Fibroblast of skin of scalp (primary cell): ENCODE results near the gene CD300E.
"Not testable (repeated sequence)": the region's sequence is repeated elsewhere in the genome, so short reads cannot be mapped to it uniquely, and the experiment has no call there.

Source experiments
- DNase-seq: peaks from one replicate; pipeline ENCODE4 v3.0.0-alpha.2; 2013

Gene CD300E

DNA sequence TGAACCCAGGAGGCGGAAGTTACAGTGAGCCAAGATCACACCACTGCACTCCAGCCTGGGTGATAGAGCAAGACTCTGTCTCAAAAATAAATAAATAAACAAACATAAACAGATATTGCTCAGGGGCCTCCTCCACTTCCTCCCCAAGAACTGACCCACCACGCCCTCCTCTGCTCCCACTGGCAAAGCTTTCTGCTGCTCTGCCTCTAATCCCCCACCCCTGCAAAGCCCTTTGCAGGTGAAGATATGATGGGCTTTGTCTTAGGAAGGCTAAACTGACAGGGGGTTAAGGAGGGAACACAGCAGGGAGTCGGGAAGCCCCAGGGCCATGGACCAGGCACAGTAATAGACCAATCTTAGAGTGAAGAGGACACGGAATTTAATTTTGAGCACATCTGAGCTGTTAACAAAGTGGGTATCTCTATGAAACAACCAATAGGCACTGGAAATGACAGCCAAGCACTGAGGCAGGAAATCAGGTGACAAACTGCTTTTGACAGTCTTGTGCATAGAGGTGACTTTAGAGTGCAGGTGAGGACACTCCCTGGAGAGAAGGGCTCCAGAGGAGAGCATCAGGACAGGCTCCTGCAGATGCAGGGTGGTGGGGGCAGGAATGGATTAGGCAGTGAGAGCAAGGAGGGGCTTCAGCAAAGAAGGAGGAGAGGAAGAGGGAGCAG, 25.1 kb downstream of the CD300E start:
- no peak for DNase-seq

DNA sequence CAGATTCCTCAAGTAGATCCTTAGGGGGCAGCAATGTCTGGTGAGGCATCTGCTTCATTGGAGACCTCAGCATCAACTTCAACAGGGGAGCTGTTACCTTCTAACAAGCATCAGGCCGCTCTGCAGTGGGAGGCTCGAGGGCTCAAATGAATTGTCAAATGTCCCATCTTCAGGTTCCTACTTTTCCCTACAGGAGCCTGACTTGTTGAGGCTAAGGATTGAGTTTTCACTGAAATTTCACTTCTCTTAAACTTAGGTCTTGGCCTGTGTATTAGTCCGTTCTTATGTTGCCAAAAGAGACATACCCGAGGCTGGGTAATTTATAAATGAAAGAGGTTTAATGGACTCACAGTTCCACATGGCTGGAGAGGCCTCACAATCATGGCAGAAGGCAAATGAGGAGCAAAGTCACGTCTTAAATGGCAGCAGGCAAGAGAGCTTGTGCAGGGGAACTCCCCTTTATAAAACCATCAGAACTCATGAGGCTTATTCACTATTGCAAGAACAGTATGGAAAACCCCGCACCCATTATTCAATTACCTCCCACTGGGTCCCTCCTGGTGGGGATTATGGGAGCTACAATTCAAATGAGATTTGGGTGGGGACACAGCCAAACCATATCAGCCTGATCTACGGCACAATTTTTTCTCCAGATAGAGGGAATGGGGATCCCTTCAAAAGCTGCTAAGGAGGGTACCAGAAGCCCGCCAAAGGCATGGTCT, 26.3 kb downstream of the CD300E start:
- no peak for DNase-seq

GRCh38 chr17:74595037-74595750, 28.3 kb downstream of the CD300E start:
- DNase-seq, result no peak

GRCh38 chr17:74592087-74592990, 31.2 kb downstream of the CD300E start, which contains the start of gene CD300LD:
Gene CD300LD (minus strand): TSS chr17:74592283. CDS start chr17:74592202, 81 bp downstream.
- DNase-seq, result peak; percentile 24

DNA sequence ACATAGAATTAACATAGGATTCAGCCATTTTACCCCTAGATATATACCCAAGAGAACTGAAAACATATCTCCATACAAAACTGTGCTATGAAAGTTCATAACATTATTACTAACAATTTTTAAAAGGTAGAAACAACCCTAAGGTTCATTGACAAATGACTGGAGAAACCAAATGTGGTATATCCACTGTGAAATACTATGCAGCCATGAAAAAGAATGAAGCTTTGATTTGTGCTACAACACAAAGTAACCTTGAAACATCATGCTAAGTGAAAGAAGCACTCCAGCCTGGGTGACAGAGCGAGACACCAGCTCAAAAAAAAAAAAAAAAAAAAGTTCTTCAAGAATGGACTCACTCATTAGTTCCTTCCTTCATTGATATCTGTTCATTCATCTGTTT, 32.0 kb downstream of the CD300E start:
- DNase-seq, result no peak

DNA sequence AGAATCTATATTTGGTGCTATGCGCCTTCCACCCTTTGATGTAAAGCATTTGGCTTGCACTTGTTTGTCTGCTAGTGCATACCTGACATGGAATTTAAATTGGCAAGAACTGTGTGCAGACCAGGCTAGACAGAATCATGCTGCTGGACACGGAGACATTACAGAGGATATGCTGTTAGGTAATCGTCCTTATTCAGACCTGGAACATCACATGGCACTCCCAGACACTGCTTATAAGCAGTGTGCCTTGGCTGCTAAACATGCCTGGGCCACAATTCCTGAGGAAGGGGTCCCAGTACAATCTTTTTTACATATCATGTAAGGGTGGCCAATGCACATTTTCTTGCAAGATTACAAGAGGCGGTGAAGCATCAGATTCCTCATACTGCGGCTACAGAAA, 37.8 kb downstream of the CD300E start:
- DNase-seq, result no peak

GRCh38 chr17:74584292-74585060, 39.1 kb downstream of the CD300E start:
- no peak for DNase-seq

GRCh38 chr17:74582633-74583032, 40.9 kb downstream of the CD300E start:
- DNase-seq, result no peak

DNA sequence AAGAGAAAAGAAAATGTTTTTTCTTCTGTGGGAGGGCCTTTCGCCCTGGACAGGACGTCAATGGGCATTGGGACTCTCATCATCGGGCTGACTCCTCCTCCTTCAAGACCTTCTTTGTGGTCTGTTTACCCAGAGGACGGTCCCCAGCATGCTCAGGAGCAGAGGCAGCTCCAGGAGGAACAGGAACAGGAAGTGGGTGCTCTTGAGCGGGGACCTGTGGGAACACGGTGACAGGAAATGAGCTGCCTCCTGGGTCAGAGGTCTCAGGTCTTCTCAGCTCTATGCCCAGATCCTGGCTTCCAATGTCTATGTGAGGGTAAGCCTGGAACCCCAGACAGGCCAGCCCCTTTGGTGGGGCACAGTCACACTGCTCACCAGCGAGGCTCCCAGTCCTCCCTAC, 43.6 kb downstream of the CD300E start:
- no peak for DNase-seq

DNA sequence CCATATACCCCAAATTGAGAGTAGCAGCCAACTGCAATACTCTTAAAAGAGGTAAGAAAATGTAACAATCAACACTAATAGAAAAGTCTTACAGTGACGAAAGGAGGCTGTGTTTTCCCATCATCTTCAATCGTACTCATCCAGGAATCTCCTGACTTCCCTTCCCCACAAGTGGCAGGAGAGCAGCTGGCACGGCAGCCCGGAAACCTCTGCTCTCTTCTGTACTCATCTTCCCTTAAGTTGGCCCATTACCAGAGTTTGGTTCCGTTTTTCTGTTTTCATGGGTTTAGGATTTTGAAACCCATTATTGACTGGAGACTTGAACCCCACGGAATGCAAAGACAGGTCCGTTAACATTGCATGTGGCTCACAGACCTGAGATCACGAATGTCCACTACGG, 44.6 kb downstream of the CD300E start:
- DNase-seq, result no peak

GRCh38 chr17:74574489-74575142, 48.9 kb downstream of the CD300E start:
- DNase-seq, result no peak

GRCh38 chr17:74573635-74574034, 49.9 kb downstream of the CD300E start:
- not testable (repeated sequence) for DNase-seq

DNA sequence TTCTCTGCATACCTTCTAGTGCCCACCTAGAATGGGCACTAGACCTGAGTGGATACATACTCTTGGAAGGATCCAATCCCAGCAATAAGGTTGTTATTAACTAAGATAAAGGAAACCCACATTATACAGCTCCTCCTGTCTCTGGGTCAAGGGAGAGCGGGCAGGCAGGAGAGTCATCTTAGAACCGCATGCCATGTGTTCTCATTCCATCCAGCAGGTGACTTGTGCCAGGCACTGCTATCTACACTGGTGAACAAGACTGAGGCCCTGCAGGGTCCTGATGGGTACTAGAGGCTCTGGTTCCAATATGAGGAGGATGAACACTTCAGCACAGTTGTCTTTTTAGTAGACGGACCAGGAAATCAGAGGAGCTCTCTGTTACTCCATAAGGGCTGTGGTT, 50.4 kb downstream of the CD300E start:
- DNase-seq, result no peak

DNA sequence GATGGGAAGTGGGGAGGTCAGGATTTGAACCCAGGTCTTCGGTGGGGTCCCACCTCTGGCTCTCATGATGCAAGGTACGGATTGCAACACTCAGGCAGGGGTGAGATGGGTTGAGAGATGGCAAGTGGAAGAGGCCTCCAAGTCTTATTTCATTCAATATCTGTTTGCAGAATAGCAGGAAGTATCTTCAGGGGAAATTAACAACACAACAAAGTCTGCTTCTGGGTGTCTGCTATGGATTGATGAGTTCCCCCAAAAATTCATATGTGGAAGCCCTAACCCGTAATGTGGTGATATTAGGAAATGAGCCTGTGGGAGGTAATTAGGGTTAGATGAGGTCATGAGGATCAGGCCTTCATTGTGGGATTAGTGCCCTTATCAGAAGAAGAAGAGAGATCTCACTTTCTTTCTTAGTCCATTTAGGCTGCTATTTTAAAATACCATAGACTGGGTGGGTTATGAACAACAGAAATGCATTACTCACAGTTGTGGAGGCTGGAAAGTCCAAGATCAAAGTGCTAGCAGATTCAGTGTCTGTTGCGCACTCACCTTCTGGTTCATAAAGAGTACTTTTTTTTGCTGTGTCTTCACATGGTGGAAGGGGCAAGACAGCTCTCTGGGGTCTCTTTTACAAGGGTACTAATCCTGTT, 51.8 kb downstream of the CD300E start:
- DNase-seq, result no peak

DNA sequence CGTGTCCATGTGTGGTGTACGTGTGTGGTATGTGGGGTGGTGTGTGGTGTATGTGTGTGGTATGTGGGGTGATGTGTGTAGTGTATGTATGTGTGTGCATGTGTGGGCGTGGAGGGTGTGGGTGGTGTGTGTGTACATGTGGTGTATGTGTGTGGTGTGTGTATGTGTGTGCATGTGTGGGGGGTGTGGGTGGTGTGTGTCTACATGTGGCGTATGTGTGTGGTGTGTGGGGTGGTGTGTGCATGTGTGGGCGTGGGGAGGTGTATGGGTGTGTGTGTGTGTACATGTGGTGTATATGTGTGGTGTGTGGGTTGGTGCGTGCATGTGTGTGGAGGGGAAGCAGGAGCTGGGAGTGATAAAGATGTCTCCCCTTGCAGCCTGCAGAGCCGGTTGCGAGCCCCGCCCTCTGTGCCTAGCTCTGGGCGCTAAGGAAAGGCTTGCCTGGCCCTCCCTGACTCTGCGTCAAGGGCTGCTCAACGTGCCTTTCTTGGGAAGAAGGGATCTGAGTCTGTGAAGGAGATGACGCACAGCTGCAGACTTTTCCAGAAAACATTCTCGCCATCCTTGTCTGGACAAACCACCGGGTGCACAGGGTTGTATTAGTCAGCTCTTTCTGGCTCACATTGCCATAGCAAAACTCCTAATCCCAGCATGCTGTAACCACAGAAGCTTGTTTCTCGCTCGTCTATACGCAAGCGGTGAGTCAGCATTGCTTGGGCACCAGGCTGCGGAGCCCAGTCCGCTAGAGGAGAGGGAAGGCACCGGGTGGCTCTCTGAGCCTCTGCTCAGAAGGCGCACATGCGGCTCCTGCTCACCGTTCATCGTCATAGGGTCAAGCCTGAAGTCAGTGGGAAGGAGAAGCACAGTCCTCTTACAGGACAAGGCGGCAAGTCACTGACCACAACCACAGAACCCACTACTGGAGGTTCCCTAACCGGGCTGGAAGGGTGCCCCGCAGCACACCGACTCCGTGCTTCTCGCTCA, 54.2 kb downstream of the CD300E start:
- DNase-seq, result peak; percentile 96

DNA sequence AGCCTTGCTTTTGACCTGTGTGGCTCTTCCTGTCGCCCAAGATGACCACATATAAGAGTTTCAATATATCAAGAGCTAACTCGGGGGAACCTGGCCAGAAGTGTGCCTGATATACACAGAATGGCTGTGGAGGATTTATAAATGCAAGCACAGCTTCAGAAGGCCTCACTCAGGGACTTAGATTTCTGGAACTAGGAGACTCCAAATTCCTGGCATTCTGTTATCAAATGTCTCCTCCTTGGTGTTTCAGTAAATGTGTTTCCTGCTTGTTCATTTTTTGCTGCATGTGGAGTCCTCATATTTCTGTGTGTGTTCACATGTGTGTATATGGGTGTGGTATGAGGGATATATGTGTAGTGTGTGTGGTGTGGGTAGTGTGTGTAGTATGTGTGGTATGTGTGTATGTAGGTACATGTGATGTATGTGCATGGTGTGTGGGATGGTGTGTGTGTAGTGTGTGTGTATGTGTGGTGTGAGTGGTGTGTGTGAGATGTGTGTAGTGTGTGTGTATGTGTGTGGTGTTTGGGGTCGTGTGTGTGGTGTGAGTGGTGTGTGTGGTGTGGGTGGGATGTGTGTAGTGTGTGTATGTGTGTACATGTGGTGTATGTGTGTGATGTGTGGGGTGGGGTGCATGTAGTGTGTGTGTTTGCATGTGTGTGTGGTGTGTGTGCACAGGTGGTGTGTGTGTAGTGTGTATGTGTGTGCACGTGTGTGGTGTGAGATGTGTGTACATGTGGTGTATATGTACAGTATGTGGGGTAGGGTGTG, 55.2 kb downstream of the CD300E start:
- DNase-seq, result peak; percentile 33

DNA sequence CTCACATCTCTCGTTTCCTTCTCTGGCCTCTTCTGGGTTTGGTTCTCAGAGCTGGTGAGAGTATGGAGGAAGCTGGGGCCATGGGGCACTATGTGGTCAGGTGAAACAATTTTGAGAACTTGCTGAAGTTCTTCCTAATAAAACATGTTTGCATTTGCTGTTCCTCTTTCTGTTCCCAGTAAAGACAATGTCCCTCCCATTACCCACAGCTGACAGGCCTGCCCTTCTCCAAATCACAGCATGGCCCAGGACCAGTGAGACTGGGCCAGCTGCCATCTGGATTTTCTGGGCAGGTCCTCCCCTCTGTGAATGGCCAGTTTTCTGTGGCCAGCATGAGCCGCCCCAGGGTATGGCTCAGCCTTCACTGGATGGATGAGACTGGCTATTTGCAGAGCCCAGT, 56.1 kb downstream of the CD300E start, which contains the start of gene CD300H:
TSS of gene CD300H (minus strand) at position 113 of the 400 bp plus-strand sequence.
- DNase-seq, result no peak

DNA sequence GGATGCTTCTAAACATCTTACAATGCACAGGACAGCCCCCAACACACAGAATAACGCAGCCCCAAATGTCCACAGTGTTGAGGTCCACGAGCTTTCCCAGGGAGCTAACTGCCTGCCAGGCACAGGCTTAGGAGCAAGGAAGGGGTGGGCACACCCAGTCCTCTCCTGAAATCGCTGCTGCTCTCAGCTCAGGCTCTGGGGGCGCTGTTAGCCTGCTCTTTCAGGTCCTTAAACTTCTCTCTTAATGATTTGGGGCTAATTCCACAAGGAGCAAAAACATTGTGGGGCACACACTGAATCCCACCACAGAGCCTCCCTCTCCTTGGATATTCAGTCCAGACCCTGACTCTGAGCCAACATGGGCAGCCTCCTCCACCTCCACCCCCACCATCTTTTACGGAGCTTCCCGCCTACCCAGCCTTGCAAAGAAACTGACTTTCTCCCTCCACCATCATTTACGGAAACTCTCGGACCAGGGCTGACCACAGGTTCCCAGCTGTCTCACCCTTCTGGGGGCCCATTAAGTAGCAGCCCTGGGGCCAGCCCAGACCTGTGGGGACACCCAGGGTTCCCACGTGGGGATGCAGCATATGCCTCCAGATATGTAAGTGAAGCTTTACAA, 57.3 kb downstream of the CD300E start:
- DNase-seq, result peak; percentile 24
